Measurements from ENCODE around the gene GOLGA8S.
"Not testable (repeated sequence)": the region's sequence is repeated elsewhere in the genome, so short reads cannot be mapped to it uniquely, and the experiment has no call there.

Gene GOLGA8S

DNA sequence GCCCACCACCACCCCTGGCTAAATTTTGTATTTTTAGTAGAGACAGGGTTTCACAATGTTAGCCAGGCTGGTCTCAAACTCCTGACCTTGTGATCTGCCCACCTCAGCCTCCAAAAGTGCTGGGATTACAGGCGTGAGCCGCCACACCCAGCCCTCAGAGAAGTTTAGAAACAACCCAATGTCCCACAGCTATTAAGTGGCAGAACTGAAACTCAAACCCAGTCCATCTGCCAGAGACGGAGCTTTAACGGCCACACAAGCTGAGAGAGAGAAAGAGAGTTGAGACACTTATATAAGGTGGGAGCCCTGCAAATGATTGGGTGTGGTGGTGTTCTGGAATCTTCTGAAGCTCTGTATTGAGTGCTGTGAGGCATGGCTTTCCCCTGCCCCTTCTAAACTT, 43.8 kb downstream of the GOLGA8S start:
- DNase-seq: not testable (repeated sequence)

DNA sequence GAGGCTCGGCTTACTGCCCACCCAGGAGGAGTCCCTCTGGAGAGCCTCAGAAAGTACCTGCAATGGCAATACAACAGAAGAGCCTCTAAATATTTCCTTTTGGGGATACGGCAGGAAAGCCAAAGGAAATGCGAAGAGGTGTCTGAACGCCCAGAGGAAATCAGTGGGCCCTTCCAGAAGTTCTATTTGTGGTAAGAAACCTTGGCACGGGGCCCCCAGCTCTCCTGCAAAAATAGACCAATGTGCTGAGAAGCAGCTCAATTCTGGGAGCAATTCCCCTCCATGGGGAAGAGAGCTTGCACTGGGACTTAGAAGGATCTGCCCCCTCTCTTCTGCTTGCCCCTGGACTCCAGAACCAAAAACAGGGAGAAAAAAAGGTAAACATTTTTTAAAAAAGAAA, 44.7 kb downstream of the GOLGA8S start:
- not testable (repeated sequence) for DNase-seq

- no peak for DNase-seq
These were observed 47.1 kb downstream of the GOLGA8S start for GRCh38 chr15:23401627-23402026.

- no peak for DNase-seq
These were observed 47.6 kb downstream of the GOLGA8S start for GRCh38 chr15:23402140-23402539.

GRCh38 chr15:23402544-23402943, 48.0 kb downstream of the GOLGA8S start:
- no peak for DNase-seq

GRCh38 chr15:23403550-23403949, 49.0 kb downstream of the GOLGA8S start:
- DNase-seq: no peak

GRCh38 chr15:23411841-23412240, 57.3 kb downstream of the GOLGA8S start:
- peak; percentile 9 for DNase-seq

DNA sequence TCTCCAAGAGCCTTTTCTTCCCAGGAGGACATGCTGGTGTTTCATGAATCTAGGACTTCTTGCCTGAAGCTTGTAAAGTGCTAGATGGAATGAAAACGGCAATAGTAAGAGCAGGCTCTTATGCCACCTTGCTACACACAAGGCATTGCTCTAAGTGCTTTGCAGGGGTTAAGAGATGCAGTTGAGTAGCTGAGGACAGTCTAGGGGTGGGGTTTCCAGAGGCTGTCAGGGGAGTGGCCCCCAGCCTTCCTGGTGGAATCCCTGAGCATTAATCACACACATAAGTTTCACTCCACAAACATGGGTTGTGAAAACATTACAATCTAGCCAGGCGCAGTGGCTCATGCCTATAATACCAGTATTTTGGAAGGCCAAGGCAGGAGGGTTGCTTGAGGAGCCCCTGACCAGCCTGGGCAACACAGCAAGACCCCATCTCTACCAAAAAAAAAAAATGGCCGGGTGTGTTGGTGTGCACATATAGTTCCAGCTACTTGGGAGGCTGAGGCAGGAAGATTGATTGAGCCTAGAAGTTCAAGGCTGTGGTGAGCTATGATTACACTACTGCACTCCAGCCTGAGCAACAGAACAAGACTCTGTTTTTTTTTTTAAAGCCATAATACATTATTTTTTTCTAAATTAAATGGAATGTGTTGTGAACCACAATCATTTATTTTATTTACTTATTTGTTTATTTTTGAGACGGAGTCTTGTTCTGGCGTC, 58.5 kb downstream of the GOLGA8S start:
- not testable (repeated sequence) for DNase-seq
